Astrocyte of the spinal cord (primary cell): ENCODE data around the gene KDM3B.
"Not testable (repeated sequence)": the region's sequence is repeated elsewhere in the genome, so short reads cannot be mapped to it uniquely, and the experiment has no call there.

Experiments
- DNase-seq: peaks from one replicate; pipeline ENCODE4 v3.0.0; 2011; ENCODE audit warnings: low read depth, low spot score
- H3K4me3 ChIP-seq: 2 replicates; pipeline ENCODE4 v1.5.1; 2011; ENCODE audit warnings: low read depth, mild to moderate bottlenecking, low read length, moderate library complexity
- in situ Hi-C: cut with HindIII; loops from 2 replicates; pipeline ENCODE4 v1.10.0; 2017; ENCODE audit warnings: low sequenced_read_pairs
- TF ChIP-seq, protein P1 (sequence below): IDR thresholded peaks from 2 replicates; pipeline ENCODE4 v1.5.1; 2012; ENCODE audit warnings: low read depth, mild to moderate bottlenecking, low read length, inconsistent platforms

The KDM3B gene

DNA sequence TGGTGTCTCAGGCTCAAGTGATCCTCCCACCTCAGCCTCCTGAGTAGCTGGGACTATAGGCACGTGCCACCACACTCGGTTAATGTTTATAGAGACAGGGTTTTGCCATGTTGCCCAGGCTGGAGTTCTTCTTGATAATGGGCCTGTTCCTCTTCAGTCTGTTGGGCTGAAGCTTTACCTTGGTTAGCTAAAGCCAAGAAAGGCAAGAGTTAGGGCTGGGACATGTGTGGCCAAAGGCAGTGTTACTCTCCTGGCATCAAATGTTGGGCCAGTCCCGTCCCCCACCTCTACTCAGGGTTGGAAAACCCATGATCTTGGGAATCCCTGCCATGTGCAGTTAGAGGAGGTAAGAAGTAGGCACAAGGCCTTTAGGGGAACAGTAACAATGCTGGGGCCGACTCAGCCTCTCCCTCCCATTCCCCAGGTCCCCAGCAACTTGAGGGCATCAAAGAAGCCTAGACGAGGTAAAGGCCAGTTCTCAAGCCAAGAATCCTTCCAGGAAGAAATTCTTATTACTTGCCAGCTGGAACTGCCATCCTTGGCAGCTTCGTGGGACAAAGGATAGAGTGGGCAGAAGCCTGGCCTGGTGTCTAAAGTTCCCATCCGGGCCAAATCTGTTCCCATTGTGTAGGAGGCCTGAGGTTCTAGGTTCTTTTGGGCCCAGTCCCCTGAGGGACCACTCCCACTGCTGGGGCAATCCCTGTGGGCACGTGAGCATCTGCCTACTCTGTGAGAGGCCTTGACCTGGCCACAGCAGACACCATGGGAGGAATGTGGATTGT, 117.2 kb downstream of the KDM3B start:
- DNase-seq, result peak; percentile 89
- TF ChIP-seq, protein P1, sequence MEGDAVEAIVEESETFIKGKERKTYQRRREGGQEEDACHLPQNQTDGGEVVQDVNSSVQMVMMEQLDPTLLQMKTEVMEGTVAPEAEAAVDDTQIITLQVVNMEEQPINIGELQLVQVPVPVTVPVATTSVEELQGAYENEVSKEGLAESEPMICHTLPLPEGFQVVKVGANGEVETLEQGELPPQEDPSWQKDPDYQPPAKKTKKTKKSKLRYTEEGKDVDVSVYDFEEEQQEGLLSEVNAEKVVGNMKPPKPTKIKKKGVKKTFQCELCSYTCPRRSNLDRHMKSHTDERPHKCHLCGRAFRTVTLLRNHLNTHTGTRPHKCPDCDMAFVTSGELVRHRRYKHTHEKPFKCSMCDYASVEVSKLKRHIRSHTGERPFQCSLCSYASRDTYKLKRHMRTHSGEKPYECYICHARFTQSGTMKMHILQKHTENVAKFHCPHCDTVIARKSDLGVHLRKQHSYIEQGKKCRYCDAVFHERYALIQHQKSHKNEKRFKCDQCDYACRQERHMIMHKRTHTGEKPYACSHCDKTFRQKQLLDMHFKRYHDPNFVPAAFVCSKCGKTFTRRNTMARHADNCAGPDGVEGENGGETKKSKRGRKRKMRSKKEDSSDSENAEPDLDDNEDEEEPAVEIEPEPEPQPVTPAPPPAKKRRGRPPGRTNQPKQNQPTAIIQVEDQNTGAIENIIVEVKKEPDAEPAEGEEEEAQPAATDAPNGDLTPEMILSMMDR, result no peak
- in situ Hi-C loops, result no loop called here
- no peak overlapping the region for H3K4me3 ChIP-seq

DNA sequence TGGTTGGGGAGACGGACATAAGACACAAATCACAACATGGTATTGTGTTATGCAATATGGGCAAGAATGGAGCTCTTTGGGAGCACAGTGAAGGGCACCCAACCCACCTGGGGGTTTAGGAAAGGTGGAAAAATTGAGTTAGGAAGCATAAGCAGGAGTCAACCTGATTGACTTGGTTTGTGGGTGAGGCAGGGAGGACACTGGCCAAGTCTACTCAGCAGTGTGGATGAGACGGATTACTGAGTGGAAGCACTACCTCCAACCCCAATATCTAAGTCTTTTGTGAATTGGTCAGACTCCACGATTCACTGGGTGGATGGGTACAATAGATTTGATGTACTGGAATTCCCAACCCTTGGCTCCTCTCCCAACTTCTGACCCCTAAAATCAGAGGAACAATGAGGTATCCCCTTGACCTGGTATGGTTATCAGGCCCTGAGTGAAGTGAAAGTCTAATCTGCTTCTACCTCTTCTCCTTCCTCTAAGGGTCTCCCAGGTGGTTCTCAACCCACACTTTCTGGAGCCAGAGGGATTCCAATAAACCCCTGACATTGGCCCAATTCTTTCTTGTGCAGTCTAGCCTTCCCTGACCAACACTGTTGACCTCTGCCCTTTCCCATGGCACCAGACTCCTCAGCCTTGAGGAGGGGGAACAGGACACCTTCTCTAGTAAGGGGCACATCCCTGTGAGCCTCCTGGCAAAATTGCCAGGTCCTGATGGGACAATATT, 118.0 kb downstream of the KDM3B start:
- in situ Hi-C loops, result no loop called here
- TF ChIP-seq, protein P1, result no peak
- no peak overlapping the region for H3K4me3 ChIP-seq
- peak; percentile 89 for DNase-seq

DNA sequence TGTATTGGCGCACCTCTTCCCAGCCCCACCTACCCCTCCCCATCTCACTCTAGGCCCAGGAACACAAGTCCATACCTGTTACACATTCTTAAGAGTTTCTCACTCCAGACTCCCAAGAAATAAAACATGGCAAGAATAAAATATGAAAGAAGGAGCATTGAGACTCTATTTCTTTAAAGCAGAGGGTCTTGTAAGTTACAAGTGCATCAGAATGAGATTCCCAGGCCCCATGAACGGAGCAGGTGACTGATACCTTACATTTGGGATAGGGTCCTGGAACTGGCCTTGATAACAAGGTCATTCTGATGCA, 118.5 kb downstream of the KDM3B start:
- DNase-seq, result no peak
- TF ChIP-seq, protein P1, result no peak
- H3K4me3 ChIP-seq, result no peak overlapping the region
- in situ Hi-C loops, result no loop called here

DNA sequence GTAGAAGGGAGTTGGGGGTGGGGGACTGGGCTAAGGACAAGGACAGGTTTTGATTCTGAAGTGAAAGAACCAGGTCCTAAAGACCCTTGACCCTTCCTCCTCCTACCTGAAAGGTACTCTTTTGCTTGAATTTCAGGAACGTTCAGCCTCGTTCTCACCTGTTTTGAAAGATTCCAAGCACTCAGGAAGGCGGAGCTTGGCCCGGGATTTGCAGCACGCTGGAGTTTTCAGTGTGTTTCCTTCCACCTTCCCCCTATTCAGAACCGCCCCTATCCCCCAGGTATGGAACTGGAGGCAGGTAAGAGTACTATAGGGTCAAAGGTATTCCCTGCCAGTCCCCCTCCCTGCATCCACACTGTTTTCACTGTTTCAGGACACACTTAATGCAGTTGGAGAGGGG, 119.9 kb downstream of the KDM3B start:
- TF ChIP-seq, protein P1, result no peak
- H3K4me3 ChIP-seq, result no peak overlapping the region
- DNase-seq, result no peak
- in situ Hi-C loops, result no loop called here

DNA sequence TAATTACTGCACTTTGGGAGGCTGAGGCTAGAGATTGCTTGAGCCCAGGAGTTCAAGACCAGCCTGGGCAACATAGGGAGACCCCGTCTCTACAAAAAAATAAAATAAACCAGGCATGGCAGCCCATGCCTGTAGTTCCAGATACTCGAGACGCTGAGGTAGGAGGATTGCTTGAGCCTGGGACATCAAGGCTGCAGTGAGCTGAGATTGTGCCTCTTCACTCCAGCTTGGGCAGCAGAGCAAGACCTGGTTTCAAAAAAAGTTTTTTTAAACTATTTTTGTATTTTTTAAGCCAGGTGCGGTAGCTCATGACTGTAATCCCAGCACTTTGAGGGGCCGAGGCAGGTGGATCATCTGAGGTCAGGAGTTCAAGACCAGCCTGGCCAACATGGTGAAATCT, 120.7 kb downstream of the KDM3B start:
- in situ Hi-C loops, DNase-seq, H3K4me3 ChIP-seq: not testable (repeated sequence)

DNA sequence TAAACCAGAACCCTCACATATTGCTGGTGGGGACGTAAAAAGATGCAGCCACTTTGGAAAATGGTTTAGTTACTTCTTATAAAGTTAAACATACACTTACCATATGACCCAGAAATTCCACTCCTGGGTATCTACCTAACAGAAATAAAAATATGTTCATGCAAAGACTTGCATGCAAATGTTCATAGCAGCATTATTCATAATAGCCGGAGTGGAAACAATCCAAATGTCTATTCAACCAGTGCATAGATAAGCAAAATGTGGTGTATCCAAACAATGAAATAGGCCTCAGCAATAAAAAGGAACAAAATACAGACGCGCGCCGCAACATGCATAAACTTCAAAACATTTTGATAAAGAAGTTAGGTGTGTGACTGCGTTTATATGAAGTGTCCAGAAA, 124.4 kb downstream of the KDM3B start:
- H3K4me3 ChIP-seq, result no peak overlapping the region
- in situ Hi-C loops, result no loop called here
- no peak for DNase-seq
- TF ChIP-seq, protein P1, result no peak

DNA sequence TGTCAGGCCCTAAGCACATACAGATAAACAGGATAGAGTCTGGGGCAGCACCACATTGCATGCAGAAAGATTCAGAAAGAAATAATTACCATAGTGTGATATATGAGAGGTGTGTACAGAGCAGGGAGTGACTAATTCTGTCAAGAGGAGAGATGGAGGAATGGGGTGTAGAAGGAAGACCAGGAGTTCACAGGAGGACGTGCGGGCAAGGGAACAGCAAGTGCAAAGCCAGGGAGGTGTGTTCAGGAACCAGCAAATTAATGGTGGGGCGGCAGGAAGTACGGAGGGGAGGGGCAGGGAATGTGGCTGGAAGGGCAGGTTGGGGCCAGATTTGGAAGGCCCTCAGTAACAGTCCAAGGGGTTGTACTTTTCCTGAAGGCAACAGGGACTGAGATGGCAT, 130.2 kb downstream of the KDM3B start:
- DNase-seq, result no peak
- TF ChIP-seq, protein P1, result no peak
- no peak overlapping the region for H3K4me3 ChIP-seq
- in situ Hi-C loops, result no loop called here
